GM18861 (cell line): ENCODE data around the gene HOMER2.
"Not testable (repeated sequence)": the region's sequence is repeated elsewhere in the genome, so short reads cannot be mapped to it uniquely, and the experiment has no call there.

ENCODE experiments used
- ATAC-seq: cut with Tn5 transposase; IDR thresholded peaks from one replicate; pipeline ENCODE4 v1.9.1; 2021; ENCODE audit not compliant: unreplicated experiment

The HOMER2 gene

DNA sequence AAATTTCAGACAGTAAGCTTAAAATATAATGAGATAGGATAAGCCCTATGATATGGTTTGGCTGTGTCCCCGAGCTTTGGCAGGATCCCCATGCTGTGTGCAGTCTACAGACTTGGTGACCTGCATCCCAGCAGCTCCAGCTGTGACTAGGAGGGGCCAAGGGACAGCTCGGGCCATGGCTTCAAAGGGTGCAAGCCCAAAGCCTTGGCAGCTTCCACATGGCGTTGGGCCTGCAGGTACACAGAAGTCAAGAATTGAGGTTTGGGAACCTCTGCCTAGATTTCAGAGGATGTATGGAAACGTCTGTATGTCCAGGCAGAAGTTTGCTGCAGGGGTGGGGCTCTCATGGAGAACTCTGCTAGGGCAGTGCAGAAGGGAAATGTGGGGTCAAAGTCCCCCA, 86.9 kb downstream of the HOMER2 start:
- ATAC-seq, result not testable (repeated sequence)

DNA sequence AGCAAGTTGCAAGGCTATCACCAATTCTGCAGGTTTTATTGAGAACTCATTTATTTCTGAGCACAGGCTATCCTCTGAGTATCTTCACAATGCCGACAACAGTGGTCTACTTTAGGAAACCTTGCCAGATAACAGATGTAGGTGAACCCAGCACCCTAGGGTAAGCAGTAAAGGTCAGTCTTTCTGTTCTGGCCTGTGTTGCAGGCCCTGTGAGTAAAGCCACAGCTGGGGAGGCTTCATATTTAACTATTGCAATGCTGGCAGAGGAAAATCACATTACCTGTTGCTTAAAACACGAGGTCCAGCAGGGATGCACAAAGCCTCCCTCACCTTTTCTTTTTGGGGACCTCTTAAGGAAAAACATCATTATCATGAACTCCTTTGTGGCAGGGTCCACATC, 87.6 kb downstream of the HOMER2 start:
- ATAC-seq, result no peak

DNA sequence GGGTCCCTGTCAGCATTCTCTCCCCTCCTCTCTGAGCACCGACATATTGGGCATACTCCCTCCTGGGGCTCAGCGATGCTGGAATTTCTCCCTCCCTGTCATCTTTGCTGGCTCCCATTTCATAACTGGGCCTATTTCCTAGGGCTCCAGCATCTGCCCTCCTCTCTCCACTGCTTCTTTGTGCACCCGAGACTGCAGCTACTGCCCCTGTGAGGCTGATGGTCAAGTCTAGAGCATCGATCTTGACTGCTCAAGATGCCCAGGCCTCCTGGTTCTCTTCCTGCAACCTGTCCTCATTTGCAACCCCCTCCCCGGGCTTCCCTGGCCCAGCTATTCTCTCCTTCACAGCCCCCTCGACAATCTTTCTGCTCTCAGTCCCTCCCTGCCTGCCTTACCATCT, 89.6 kb downstream of the HOMER2 start:
- no peak for ATAC-seq

DNA sequence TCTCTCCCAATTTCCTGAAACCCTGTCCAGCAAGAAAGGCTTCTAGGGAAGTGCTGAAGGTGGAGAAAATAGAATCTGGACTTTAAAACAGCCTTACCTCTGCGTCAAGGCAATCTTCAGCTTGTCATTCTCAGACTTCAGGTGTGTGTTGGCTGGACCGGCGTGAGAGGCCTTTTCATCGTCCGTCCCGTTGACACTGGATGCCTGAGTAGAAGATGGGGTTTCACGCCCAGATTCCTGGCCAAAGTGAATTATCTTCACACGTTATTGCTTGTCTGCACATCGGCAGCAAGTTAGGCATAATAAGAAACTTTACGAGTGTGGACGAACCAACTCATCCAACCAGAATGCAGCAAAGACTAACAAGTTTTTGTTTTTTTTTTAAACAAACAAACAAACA, 93.6 kb downstream of the HOMER2 start:
- ATAC-seq, result no peak

DNA sequence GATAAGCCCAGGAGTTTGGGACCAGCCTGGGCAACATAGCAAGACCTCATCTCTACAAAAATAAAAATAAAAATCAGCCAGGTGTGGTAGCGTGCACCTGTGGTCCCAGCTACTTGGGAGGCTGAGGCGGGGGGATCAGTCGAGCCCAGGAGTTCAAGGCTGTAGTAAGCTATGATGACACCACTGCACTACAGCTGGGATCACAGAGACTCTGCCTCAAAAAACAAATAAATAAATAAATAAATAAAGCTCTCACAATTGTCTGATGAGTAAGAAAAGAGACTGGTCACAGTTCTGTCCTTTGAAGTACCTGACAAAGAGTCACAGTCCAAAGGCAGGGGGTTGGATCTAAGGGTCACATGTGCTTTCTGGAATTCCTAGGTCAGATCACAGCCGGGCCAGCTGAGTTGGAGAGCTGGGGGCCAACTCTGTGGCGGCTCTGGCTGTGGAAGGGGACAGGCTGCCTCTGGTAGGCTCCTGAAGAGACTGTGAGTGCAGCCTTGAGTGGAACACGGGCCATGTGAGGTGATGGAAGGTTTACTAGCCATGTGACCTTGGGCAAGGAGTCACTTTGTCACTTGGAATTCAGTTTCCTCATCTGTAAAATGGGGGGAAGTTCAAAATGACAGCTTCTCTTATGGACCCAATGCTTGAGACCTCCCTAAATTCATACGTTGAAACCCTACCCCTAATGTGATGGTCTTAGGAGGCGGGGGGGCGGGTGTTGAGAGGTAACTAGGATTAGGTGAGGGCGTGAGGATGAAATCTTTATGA, 95.9 kb downstream of the HOMER2 start:
- no peak for ATAC-seq

DNA sequence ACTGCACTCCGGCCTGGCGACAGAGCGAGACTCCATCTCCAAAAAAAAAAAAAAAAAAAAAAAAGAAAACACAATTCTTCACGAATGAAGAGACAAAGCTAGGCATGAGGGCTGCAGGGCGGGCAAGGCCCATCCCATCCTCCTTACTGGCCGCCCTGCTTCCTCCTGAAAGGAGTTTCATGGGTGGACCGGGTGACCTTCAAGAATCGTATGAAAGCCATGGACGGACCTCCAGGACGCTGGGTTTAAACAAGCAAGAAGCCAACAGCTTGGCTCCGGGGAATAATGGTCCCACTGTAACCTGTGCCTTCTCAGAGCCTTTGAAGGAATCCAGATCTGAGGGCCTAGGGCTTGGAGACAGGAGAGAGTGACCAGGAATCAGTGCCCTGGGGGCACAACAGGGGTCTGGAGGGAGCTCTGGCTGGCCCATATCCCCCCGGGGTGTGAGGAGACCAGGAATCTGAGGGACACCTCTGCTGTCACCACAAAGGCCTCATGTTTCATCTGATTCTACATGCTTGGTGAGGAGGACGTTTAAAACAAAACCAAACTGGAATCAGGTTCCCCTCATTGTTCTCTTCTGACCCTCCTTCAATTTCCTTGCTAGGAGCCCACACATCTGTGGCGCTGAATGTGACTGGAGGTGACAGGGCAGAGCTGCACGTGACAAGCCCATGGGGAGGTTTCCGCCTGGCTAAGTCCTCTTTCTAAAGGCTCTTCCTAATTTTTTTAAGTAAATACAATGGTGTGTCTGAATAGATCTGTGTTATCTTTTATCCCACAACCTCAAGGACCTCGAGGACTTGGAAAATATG, 97.0 kb downstream of the HOMER2 start:
- no peak for ATAC-seq

DNA sequence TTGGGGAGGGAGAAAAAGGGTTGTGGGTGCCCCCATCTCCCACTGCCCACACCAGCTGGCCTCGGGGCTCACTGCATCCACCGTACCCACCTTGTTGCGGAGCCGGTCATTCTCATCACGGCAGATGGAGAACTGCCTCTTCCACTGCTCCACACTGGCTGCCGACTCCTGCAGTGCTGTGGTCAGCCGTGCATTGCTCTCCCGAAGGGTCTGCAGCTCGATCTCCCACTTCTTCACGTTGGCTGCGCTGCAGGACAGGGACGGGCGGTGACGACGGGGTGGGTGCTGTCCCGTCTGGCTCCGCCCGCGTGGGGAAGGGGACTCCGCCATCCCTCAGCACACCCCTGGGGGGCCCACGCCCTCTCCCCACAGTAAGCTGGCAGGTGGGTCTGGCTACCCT, 98.0 kb downstream of the HOMER2 start:
- no peak for ATAC-seq

DNA sequence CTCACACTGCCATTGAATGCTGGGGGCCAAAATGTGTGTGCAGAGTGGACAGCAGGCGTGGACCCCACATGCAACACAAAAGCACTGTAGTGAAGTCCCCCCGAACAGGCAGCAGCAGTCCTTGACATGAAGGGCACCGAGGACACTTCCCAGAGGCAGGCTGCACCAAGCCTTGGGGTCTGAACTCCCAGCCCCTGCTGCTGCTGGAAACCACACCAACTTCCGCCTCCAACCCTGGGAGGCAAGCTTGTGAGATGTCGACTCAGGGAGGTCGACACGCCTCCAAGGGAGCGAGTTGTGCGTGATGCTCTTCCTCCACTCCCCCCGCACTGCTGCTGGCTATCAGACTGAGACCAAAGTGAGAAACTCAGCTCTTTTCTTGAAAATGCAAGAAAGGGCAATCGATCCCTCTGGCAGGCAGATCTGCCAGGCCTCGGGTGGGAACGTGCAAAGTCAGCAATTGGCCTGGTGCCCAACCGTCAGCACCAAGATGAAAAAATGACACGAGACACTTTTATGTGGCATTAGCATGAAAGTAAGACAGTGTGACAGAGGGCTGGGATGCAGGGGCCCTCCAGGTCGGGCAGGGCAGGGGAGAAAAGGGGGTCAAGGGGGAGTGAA, 99.5 kb downstream of the HOMER2 start:
- ATAC-seq, result no peak

DNA sequence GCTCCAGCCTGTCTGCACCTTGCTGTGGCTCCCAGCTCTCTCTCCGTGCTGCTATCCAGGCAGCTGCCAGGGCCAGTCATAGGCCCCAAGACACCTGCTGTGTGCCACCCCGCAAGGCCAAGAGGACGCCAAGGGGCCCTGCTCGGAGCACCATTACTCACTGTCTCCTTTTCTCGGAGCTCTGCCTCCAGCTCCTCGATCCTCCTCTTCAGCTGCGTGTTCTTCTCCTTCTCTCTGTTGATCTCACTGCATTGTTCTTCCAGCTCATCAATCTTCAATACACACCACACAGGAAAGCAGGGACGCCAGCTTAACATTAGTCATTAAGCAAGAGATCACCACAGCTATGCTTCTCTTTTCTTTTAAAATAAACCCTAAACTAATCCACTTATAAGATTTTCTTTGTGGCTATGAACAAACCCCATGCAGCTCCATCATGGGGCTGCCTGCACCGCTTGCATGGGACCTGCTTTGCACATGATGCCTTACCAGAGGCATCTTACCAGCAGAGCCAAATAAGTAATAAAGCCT, 100.5 kb downstream of the HOMER2 start:
- ATAC-seq, result no peak

DNA sequence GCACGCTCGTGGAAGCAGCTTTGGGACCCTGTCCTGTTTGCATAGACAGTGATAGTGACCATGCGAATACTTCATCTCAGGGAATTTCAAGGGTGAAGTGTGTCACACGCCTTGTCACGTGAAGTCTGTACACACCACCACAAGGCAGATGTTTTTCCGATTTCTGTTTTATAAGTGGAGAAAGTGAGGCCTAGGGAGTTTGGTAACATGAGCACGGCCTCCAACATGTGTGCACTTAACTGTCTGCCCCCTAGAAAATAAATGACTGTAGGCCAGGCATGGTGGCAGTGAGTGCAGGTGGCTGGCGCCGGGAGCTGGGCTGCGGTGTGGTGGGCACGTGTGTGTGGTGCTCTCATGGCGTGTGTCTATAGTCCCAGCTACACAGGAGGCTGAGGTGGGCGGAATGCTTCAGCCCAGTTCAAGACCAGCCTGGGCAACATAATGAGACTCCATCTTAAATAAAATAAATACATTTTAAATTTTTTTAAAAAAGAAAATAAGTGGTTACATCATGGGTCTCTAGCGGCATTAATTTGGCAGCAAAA, 101.1 kb downstream of the HOMER2 start:
- ATAC-seq, result no peak

DNA sequence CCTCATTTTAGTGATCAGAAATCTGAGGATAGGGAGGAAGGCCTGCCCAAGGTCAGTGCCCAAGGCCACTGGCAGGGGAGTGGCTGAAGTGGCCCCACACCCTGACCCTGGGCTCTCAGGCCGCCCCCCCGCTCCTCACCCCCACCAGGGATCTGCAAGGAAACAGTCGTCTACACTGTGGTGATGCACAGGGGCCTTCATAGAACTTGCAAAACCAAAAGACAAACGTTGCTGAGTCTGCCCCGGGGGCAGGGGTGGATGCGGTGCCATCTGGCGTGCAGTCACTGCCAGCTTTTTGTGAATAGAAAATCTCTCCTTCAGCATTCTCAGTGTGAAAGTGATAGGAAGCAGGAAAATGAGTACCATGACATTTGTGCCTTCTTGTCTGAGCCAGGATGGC, 101.8 kb downstream of the HOMER2 start:
- ATAC-seq, result no peak

DNA sequence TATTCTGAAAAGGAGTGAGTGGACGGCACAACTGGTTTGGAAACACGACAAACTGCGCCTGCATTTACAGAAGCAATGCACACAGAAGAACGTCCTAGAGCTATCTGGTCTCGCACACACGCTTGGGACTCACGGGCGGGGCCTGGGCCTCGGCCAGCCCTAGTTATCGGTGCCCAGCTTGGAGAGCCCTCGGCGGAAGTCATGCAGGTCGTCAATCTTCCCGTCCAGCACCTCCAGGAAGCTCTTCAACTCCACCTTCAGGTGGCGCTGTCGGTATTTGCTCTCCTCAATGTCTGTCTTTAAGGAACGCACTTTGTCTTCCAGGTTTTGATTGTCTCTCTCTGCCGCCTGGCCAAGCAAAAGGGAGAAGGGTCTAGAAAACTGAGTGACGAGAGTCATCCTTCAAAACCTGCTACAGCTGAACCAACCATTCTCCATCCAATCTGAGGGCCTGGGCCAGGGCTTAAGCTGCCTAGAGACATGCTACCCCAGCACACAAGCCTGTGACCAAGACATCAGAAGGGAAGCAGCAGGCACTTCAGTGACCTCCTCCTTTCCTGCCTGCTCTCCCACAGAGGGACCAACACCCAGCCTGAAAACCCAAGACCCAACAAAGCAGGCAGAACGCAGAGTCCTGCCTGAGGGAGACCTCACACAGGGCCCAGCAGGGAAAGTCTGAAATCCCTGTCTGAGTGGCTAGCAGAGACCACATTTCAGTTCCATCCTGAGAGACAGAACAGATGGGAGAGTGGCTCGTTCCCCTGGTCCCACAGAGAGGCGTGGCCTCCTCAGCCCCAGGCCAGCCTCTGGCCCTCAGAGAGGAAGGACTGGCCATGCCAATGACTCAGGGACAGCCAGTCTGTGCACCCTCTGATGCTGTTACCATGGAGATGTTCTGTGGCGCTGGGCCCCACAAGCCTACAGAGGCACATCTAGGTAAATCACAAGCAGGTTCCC, 102.7 kb downstream of the HOMER2 start:
- peak; percentile 71 for ATAC-seq

DNA sequence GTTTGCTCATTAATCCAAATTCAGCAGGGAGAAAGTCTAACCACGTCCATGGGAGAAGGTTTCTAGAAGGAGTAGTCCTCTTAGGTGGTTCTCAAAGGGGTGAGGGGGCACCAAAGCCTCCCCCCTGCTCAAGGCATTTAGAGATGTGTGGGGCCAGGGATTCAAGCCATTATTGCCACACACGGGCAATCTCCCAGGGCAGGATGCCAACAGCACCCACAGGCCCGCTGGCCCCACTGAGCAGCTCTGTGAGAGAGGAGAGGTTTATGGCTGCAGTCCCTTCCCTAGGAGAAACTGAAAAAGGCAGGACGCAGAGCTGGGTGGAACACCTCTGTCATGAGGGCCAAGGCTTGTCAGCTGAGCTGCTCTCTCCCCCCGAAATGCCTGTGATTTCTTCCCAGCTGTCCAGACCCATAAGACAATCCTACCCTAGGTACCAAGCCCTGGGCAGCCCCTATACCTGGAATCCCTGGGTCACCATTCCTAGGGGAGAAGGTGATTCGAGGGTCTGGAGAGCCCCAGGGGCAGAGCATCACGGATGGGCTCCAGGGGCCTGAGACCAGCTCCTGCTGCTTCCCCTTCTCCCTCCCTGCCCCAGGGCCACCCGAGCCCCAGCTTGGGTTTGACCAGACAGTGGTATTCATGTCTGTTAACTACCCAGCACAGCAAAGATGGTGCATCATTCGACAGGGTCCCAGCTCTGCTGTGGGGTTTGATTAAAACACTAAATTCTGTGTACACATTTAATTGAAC, 104.1 kb downstream of the HOMER2 start:
- ATAC-seq, result no peak

DNA sequence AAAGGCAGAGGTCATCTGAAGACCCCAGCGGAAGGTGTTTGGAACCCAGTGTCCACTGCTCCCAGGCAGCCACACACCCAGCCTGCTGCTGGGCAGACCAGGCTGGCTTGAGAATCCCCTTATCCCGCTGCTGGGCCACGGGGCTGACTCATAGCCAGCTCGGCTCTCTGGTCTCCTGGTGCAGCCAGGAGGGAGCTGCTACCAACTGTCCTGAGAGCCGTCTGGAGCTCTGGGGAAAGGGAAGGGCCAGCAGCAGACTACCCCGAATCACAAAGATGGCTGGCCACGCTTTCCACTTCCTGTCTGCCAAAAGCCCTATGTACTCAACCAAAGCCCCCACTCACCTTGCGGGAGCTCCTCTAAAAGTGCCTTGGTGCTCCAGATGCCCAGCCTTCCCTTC, 104.8 kb downstream of the HOMER2 start:
- no peak for ATAC-seq

DNA sequence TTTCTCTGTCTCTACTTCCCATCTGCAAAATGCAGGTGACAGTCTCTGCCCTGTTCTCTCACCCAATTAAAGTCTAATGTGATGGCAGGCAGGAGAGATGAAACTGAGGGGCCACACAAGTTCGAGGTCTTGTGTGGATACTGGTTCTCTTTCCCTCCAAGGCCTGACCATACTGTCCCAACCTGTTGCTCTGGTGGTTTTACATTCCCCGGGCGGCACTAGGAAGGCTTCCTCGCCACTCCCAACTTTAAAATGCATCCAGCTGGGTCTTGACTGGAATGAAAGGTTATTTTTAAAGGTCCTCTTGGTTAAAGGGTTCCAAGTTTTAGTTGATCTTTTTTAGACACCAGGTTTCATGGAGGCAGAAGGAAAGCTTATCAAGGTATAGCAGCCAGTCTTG, 105.9 kb downstream of the HOMER2 start:
- no peak for ATAC-seq

DNA sequence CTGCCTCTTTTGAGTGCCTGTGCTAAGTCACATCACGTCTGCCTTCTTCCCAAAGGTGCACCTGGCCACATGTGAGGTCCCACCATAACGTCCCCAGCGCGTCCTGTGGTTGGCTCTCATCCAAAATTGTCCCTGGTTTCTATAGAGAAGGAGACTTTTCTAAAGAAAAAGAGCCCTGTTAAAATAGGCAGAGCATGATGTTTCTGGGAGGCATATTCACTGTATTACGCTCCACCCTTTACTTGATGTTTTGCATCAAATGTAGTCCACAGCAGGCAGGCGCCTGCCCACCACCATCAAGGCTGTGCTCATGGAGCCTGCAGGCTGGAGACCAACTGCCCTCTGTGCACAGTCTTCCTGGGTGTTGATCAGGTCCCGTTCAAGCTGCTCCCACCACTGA, 106.8 kb downstream of the HOMER2 start:
- ATAC-seq, result no peak

DNA sequence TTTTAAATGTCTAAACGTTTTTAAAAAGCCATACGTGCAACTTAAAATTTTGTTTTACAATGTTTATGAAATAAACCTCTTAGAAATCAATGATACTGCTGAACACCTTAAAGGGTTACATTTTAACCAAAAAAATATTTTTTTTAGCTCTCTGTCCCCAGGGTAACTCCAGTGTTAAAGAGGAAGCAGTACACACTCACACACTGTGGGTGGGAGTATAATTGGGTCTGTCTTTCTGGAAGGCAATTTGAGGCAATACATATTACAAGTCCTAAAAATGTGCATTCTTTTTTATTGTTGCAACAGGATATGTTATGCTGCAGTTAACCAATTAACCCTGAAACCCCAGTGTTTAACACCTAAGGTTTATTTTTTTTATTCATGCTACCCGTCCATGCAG, 109.0 kb downstream of the HOMER2 start:
- ATAC-seq, result no peak

DNA sequence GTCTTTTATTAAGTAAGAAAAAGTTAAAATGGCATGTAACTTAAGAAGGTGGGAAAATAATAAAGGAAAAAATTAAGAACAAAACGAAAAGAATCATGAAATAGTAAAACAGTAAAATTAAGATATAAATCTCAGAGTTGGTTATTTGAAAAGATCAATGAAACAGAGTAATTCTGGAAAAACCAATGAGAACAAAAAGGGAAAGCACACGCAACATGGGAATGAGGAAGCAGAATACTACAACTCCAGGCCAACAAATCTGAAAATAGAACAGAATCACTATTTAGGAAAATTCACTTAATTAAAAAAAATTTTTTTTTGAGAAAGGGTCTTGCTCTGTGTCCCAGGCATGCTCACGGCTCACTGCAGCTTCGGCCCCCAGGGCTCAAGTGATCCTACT, 112.4 kb downstream of the HOMER2 start:
- ATAC-seq, result no peak

DNA sequence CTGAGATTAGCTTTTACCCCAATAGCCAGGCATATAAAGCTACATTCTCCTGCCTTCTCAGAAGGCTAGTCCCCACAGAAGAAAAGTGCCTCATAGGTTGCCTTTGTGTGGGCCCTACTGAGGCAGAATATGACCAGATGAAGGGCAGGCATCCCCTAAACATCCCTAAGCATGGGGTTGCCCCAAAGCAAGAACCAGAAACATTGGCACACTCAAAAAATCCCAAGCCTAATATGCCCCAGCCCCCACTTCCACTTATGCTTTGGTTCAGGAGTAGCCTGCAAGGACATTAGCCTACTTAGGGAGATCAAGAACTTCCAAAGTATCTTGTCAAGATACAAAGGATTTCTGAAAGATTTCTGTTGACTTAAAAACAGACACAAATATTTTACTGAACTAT, 113.4 kb downstream of the HOMER2 start:
- no peak for ATAC-seq
